Inferior parietal cortex (tissue), 1 donor: ENCODE results near the gene SUGCT.

ENCODE experiments used
- DNase-seq: peaks from one replicate; pipeline ENCODE4 v3.0.0-alpha.2; 2016; ENCODE audit errors: extremely low spot score

Gene SUGCT

DNA sequence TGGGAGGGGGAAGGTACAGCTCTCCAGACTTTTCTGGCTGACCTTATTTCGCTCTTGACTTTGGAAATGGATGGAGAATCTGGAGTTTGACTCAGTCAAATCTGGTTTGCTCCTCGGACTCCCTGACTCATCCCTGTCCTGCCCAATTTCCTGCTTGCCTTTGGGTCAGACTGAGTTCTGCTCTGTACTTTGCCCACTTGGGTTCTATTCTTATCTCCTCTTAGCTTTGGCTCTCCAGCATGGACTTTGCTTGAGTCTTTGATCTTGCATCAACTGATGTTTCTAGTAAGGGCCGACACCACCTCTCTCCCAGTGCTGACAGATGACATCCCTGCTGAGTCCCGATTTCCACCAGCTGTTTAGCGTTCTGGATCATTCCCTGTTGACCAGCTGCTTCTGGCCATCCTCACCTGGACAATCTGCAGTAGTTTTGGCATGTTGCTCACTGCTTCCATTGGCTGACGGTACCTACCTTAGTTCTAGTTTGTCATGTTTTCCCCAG, 335.3 kb downstream of the SUGCT start:
- DNase-seq = no peak

DNA sequence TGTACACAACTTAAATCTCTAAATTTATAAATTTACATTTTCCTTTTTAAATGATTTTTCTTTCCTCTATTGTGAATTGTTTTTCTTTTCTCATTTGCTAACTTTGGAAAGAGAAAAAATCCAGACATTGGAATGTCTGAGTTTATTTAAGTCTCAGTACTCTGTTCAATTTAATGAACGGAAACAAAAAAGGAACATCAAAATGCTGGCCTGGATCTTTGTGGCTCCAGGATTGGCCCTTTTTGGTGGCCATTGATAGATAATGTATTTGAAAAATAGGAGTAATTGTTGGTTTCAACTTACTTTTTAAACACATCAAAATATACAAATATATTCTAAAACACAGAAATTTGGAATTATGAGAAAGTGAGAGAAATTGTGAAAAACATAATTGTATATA, 336.0 kb downstream of the SUGCT start:
- DNase-seq = no peak

DNA sequence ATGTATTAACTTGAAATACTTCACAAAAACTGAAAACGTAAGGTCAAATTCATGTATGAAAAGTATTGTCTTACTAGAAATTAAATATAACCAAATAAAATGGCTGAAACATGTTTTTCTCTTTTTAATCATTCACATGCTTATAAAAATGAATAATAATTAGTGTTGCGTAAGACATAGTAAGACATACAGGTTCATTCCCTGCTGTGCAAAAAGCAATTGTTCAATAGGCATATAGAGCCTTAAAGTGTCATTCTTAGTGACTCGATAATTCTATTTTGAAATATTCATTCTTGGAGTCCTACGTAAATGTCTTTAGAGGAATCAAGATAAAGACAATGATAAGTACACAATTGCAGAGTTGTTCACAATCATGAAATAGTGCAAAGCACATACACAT, 337.1 kb downstream of the SUGCT start:
- no peak for DNase-seq

DNA sequence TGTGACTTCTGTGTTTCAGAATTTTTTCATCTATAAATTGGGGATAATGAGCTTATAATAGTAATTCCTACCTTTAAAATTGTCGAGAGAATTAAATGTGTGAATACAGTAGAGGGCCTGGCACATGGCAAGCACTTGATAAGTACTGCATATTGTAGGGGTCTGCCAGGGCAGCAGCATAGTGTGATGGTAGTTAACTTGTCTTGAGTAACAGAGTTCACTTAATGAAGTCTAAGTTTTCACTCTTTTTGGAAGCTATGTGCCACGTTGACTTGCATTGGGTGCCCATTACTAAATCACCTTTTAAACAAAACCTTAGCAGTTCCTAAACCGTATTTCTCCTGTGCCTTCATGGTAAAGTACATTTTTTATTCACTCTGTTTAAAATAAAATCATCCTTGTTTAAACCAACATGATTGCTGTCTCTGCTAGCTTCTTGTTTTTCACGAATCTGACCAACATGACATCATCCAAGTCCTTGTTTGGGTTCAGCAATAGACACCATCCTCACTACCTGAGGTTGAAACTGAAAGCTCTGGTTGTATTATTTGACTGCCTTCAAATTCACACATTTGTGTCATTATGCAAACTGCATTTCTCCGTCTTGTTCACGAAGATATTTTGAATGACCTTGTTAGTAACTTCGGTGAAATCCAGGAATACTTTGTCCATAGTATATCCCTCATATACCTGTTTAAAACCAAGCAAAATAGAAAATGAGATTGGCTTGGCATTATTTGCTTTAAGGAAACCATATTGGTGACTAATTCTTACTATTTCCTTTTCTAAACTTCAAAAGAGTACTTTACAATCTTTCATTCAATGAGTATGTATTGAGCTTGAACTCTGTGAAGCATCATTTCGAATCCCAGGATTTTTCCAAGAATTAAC, 340.2 kb downstream of the SUGCT start:
- no peak for DNase-seq

DNA sequence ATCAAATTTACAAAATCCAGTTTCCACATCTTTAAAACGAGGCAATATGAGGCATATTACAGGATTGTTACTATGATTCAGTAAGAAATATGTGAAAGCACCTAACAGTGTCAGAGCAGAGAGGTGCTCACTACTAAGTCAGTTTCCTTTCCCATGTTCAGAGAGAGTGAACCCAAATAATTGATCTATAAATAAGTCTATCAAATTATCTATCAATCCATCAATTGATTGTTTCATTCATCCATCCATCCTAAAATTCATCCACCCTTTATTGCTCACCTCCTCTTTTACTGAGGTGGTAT, 340.8 kb downstream of the SUGCT start:
- DNase-seq = no peak

DNA sequence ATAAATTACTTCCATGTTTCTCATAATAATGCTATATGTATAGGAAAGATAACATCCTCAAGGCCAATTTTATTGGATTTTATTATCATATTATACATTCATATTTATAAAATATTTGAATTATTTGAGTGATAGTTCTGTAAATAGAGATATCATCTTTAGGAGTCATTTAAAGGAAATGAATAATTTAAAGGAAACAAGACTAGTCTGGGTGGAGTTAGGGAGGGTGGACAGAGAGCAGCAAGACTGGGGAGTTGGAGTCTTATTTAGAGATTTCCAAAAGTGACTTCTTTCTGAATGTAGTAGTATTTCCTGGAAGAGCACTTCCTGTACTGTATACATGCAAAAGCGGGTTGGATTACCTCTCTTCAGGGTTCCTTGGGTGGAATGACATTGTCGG, 342.3 kb downstream of the SUGCT start:
- no peak for DNase-seq

DNA sequence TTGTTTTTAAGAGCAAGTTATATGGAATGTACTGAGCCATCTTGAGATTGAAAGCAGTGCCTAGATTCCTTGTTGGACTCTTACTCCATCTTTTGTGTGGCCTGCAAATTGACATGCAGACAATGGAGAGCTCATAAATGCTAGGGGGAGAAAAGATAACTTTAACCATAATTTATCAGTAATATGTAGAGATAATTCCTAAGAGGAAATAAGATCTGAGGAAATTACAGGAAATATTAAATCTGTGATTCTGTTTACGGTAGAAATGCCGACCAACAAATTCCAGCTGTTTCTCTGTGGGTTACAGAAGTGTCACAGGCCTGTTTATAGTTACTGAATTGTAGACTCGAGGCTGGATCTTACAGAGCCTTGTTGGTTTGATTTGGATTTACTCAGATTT, 348.0 kb downstream of the SUGCT start:
- no peak for DNase-seq

DNA sequence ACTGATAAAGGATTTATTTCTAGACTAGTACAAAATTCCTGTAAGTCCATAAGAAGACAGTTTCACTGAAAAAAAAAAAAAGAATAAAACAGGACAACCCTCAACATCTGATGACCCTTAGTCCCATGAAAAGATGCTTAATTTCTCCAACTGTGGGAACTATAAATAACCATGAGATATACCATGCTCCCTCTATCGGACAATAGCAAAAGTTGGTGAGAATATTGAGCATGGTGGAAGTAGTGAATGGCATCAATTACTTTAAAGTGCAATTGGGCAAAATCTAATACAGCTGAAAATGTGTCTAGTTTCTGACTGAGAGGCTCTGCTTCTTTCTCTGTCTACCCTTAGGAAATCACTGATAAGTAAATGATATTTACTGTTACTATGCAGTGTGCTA, 348.8 kb downstream of the SUGCT start:
- no peak for DNase-seq

DNA sequence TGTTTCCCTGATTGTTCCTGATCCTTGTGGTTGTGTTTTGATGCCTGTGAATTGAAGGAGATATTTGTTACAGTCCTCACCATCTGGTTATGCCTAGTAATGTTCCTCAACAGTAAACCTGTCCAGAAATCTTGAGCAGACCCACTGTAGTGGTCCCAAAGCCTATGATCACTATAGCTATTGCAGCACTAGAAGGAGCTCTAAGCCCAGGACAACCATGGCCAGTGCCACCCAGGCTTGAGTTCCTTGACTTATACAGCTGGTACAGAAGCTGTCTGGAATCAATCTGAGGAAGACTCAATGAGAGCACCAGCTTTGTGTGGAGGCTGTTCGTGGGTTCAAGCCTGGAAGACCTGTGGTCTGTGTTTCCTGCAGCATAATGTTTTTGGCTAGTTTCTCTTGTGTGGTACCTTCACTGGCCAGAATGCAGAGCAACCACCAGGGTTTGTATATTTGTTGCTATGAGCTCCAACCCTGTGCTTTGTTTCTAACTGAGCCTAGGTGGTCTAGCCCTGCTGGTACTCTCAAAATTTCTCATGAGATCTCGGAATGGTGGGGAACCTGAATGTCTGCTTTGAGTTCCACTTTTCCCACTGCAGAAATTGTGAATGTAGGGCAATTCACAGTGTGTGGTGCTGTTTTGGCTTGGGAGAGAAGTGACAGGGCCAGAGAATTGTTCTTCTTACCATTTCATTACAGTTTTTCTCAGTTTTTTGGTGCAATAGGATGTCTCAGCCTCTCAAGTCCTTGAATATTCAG, 355.2 kb downstream of the SUGCT start:
- no peak for DNase-seq

DNA sequence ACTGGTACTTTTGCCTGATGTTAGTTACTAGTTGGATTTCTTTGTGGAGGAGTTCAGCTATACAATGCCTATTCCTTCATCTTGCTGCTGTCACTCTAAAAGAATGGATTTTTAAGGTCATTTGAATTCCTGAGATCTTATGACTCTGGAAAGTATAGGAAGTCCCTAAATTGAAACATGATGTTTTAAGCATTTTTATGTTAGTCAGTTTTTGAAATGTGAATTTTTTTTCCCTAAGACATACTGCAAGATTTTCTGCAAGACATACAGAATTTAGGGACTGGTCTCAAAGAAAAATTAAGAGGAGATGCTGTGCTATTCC, 355.8 kb downstream of the SUGCT start:
- DNase-seq = no peak

DNA sequence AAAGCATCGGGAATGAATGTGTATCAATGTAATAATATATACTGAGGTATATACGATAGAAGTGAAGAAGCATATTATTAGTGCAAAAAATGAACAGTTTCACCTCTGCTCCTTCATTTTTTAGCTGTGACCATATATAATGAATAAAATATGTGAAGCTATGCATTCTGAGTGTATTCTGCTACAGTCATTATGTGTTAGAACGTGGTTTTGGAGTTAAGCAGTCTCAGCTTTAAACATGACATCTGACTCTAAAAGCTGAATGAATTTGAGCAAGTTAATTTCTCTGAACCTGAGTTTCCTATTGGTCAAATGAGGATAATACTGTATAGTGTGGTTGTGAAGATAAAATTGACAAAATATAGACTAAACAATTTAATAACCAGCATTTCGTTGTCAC, 358.1 kb downstream of the SUGCT start:
- DNase-seq = no peak

DNA sequence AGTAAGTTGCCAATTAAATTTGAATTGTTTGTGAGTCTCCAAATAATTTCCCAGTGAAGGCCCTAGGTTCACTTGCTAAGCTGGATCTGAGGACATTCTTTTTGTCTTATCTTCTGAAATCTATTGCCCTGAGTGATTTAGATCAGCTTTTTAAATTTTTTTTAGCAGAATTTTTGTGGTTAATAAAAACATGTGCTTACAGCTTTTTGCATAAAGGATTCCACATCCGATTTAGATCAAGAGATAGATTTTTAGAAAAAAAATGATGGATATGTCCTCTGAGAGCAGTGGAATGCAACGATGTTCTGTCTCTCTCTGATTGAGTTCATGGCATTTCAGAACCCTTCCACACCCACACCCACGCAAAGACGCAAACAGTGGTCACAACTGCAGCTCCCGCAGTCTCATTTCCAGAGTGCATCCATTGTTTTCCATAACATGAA, 358.8 kb downstream of the SUGCT start:
- no peak for DNase-seq

DNA sequence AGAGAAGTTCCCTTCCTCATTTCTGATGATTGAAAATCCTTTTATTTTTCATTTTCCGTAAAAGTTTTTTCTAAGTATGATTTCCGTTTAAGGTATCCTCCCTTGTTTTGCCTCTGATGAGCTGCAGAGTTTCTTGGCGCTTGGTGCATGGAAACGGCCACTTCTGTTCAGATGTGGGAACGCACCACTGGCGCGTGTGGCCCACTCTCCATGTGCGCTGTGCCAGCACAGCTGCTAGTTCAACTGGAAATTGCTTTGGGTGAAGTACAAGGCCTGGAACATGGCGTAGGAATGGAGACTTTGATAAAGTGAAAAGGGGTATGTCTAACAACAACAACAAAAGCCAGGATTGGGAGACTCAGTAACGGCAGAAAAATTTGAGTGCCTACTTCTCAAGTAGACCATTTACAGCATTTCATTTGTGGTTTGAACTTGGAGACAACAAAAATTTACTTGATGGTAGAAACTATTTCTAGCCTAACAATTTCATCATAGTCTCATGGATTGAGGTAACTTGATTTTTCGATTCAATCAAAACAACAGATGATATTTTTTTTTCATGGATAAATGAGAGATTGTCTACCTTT, 364.2 kb downstream of the SUGCT start:
- DNase-seq = no peak

DNA sequence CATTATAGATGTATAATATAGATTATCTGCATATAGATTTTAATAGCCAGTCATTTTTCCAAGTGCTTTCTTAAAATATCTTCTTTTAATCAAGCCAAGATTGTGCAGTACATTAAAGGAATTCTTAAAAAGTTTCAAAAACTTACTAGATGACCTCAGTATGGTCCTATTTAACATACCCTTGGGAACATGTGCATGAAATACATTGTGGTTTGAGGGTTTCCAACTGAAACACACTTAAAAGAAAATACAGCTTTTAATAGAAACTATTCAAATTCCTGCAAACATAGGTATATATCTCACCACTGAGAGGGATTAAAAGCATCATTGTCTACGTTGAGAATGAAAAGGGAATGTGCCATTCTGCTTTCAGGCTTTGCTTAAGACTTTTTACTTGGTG, 364.9 kb downstream of the SUGCT start:
- DNase-seq = no peak

DNA sequence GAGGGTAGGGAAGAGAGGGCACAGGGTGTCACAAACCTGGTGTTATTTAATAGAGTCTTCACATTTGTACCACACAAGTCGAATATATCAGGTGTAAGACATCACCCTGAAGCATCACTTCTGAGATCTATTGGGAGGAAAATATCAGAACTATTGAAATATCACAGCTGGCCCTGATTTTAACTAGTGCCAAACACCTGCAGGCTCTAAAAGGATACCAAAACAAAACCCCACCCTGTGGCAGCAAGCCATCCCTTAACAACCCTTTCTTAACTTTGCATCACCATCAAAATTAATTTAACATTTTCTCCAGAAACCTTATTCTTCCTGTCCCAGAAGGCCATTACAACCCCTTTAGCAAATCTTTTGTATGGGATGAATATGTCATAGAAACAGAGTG, 365.4 kb downstream of the SUGCT start:
- DNase-seq = no peak

DNA sequence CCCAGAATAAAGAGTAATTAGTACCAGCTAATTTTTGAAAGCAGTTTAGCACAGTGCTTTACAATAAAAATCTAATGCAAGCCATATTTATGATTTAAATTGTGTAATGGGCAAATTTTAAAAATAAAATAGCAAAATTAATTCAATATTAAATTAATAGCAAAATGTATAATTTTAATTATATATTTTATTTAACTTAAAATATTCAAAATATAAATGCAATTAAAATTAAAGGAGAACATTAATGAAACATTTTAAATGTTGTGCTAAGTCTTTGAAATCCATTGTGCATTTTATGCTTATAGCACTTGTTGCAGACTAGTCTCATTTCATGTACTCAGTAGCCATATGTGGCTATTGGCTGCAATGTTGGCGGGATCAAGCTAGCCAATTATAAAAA, 367.6 kb downstream of the SUGCT start:
- DNase-seq = no peak

DNA sequence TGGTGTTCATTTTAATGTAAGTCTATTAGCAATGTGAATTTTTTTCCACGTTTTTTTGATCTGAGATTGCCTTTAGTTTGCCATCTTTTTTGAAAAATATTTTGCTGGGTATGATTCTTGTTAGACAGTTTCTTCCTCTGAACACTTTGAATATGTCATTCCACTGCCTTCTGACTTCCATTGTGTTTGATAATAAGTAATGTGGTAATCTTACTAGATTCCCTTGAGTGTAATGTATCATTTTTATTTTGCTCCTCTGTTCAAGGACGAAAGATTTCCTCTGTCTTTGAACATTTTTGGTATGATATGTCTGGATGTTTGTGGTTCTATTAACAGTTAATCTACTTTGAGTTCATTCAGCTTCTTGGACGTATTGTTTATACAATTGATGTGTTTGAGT, 371.4 kb downstream of the SUGCT start:
- no peak for DNase-seq

DNA sequence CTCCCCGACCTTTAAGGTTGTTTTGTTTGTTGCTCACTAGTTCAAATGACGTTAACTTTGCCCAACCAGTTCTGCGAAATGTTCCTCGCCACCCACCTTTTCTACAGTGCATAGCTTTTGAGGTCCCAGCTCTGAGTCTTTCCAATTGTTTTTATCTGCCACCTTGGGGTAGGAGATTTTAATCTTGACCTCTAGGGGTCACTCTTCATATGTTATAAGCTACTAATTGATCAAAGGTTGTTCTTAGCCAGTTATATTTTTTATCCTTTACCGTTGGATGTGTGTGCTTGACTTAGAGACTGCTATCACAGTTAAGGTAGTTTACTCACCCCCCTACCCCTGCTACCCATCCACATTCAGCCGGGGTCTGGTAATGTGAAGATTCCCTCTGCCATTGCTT, 372.4 kb downstream of the SUGCT start:
- DNase-seq = no peak

DNA sequence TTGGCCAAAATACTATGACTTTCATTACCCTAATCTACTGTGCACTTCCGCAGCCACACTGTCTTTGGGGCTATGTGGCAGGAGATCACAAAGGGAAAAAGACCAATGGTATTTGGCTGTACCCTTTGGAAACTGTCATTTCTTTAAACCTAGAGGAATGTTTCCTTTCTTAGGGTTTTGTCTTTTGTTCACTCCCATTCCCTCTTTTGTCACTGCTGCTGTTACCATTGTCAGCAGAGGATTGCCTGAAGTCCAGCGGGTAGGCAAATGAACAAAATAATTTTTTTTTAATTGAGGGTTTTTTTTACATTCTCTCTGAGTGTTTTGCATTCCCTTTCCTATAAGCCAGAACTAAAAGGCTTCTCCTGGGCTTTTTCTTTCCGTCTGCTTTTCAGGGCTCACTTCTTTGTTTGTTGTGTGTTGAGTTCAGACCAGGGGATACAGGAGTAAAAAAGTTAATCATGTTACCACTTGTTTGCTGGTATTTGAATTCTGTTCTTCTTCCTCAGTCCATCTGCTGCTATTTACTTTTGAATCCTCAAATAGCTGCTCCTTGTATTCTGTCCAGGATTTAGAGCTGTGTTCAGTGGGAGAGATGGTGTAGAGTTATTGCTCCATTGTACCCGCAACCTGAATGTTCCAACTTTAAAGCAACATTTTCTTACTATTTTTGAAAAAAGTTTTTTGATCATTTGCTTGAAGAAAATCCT, 374.6 kb downstream of the SUGCT start:
- DNase-seq = no peak

DNA sequence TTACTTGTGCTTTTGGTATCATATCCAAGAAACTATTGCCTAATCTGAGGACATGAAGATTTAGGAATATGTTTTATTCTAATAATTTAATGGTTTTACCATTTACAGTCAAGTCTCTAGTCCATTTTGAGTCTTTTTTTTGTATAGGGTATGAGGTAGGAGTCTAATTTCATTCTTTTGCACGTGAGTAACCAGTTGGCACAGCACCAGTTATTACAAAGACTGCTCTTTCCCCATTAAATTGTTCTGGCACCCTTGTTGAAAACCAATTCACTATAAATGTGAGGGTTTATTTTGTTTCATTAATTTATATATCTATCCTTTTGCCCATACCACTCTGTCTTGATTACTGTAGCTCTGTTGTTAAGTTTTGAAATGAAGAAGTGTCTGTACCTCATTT, 381.6 kb downstream of the SUGCT start:
- no peak for DNase-seq

DNA sequence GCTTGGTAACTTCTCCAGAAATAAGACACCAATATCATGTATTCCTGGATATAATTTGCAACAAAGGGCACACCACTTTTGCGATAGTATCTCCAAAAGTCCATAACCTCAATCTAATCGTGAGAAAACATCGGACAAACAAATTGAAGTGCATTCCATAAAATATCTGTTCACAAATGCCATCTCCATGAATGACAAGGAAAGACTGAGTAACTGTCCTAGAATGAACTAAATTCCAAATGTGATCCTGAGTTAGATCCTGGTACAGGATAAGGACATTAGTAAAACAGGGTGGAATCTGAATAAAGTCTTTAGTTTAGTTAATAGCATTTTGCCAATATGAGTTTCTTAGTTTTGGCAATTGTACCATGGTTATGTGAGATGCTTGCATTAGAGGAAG, 384.2 kb downstream of the SUGCT start:
- no peak for DNase-seq

DNA sequence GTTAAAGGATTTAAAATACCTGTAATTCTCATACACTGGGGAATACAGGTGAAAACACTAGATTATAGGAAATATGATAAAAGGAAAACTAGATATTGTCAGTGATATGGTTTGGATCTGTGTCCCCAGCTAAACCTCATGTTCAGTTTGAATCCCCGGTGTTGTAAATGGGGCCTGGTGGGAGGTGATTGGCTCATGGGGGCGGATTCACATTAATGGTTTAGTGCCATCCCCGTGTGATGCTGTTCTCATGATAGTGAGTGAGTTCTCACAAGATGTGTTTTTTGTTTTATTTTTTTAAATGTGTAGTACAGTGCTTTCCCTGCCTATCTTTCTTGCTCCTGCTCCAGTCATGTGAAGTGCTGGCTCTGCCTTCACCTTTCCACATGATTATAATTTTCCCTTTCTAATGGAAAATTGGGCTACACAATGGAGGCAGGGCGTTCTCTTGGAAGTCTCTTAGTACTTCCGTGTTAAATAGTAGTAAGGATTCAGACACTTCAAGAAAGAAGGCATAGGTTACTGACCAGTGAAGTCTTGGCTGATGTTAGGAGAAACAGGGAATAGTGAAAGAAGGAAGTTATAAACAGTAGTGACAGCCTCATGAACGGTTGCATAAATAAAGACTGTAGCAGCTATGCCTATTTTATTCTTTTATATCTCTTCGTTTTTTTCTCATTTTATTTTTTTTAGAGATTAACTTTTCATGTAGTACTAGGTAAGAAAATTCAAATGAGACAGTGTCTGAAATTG, 386.4 kb downstream of the SUGCT start:
- no peak for DNase-seq
